Suprapubic skin (tissue), 3 donors: Measurements from ENCODE around the gene TRIO.

Experiments used
- CTCF ChIP-seq, 2 donors: fragments of 200-600 bp in 1 of 2; fragments of 450-650 bp in 1 of 2; sonication (generic) in 1 of 2; IDR thresholded peaks; one replicate each; pipeline ENCODE4 v1.5.1; 2016 to 2019; ENCODE audit warnings: antibody characterized with exemption in 2 of 2, mild to moderate bottlenecking in 1 of 2, moderate library complexity in 1 of 2
- POLR2AphosphoS5 ChIP-seq, 3 donors: sonication (generic); formaldehyde crosslinking; IDR thresholded peaks; one replicate each; pipeline ENCODE4 v1.6.1; 2017; ENCODE audit warnings: antibody characterized with exemption in 3 of 3

- TF ChIP-seq CTCF (IDR thresholded peaks at IDR 0.05) (no peak), POLR2AphosphoS5 (IDR thresholded peaks at IDR 0.05) (no peak)
Measured at GRCh38 chr5:14109771-14110170, 33.4 kb upstream of the TRIO start.
